H1 (cell line): Measurements from ENCODE around the gene NR2F1-AS1. TPM values are rescaled to one million over a fixed set of nuclear protein-coding genes. Genes with fewer than 3 reads are reported as not detected.

ENCODE experiments used
- CTCF ChIA-PET: fragments of 300-600 bp; sonication (Branson Sonifier 250); formaldehyde crosslinking; loops from one replicate; lab custom pipeline; 2021; ENCODE audit not compliant: partially characterized antibody; lab: Charles Lee
- POLR2A ChIA-PET: fragments of 300-600 bp; sonication (Branson Sonifier 250); formaldehyde crosslinking; loops from one replicate; lab custom pipeline; 2021; ENCODE audit warnings: inconsistent platforms; ENCODE audit not compliant: partially characterized antibody; lab: Charles Lee
- DNase-seq, 2 experiments: peaks; one replicate each; pipeline versions ENCODE4 v3.0.0 to v3.0.0-alpha.2; 2010 to 2022; ENCODE audit warnings: low spot score in 2 of 2, low read depth in 1 of 2, mixed read lengths in 1 of 2
- FAIRE-seq: peaks from 2 replicates; lab custom pipeline; 2011; peaks lifted over from hg19 to GRCh38; lab: Jason Lieb, UNC
- H2AFZ ChIP-seq: 2 replicates; pipeline ENCODE4 v1.8.1; 2012; ENCODE audit warnings: low read length, inconsistent platforms
- H2AK5ac ChIP-seq: 2 replicates; pipeline ENCODE4 v1.6.1; 2013; ENCODE audit warnings: low read depth, low read length
- H2BK120ac ChIP-seq: replicated peaks from 2 replicates; pipeline ENCODE3; 2013; ENCODE audit warnings: low read depth, low read length, inconsistent platforms
- H2BK12ac ChIP-seq: 2 replicates; pipeline ENCODE4 v1.6.1; 2013; ENCODE audit warnings: low read depth, low read length
- H2BK15ac ChIP-seq: 2 replicates; pipeline ENCODE4 v1.6.1; 2013; ENCODE audit warnings: low read length
- H2BK20ac ChIP-seq: 2 replicates; pipeline ENCODE4 v1.6.1; 2013; ENCODE audit warnings: low read length
- H2BK5ac ChIP-seq: 2 replicates; pipeline ENCODE4 v1.6.1; 2013; ENCODE audit warnings: low read depth, low read length
- H3K14ac ChIP-seq: 2 replicates; pipeline ENCODE4 v1.6.1; 2013; ENCODE audit warnings: inconsistent platforms; ENCODE audit not compliant: insufficient read length
- H3K18ac ChIP-seq: 2 replicates; pipeline ENCODE4 v1.6.1; 2013; ENCODE audit warnings: low read length; ENCODE audit errors: extremely low read depth
- H3K23ac ChIP-seq: 2 replicates; pipeline ENCODE4 v1.6.1; 2013; ENCODE audit warnings: inconsistent platforms; ENCODE audit not compliant: insufficient read length
- H3K23me2 ChIP-seq: 2 replicates; pipeline ENCODE4 v1.6.1; 2013; ENCODE audit warnings: low read depth, low read length
- H3K27ac ChIP-seq: 2 replicates; pipeline ENCODE4 v1.6.1; 2011; ENCODE audit warnings: low read depth, low read length, inconsistent platforms
- H3K27me3 ChIP-seq, 4 experiments: replicated peaks in 1 of 4; 1 replicate in 1 of 4; 2 replicates in 3 of 4; pipeline versions ENCODE4 v1.6.1 to v1.8.1; 2011 to 2013; ENCODE audit warnings: low read length in 3 of 4, mild to moderate bottlenecking in 3 of 4, inconsistent platforms in 2 of 4, mixed read lengths in 2 of 4, moderate library complexity in 1 of 4; ENCODE audit not compliant: control insufficient read depth in 3 of 4, insufficient read depth in 3 of 4; ENCODE audit errors: extremely low read depth in 1 of 4
- H3K36me3 ChIP-seq, 4 experiments: 2 replicates each; pipeline versions ENCODE4 v1.6.1 to v1.8.1; 2011 to 2013; ENCODE audit warnings: mild to moderate bottlenecking in 4 of 4, low read length in 3 of 4, moderate library complexity in 2 of 4, control low read depth in 1 of 4, inconsistent platforms in 1 of 4; ENCODE audit not compliant: insufficient read depth in 4 of 4, control insufficient read depth in 2 of 4
- H3K4ac ChIP-seq: replicated peaks from 2 replicates; pipeline ENCODE3; 2013; ENCODE audit warnings: low read length, low read depth, mixed read lengths, inconsistent platforms; ENCODE audit not compliant: insufficient read length
- H3K4me1 ChIP-seq, 4 experiments: replicated peaks in 1 of 4; 1 replicate in 1 of 4; 2 replicates in 3 of 4; pipeline versions ENCODE4 v1.6.1 to v1.8.1; 2011 to 2013; ENCODE audit warnings: low read length in 3 of 4, inconsistent platforms in 2 of 4, mixed read lengths in 1 of 4; ENCODE audit not compliant: insufficient read depth in 4 of 4, control insufficient read depth in 3 of 4
- H3K4me2 ChIP-seq, 2 experiments: 2 replicates each; pipeline versions ENCODE4 v1.6.1 to v1.8.1; 2011 to 2013; ENCODE audit warnings: low read depth in 2 of 2, low read length in 2 of 2, control low read depth in 1 of 2, inconsistent platforms in 1 of 2, mild to moderate bottlenecking in 1 of 2; ENCODE audit not compliant: insufficient read depth in 1 of 2
- H3K4me3 ChIP-seq, 4 experiments: fragments of 200-600, 300-600 bp in 1 of 4; sonication (generic), shearing (Covaris generic), sonication (Bioruptor Twin) in 1 of 4; 2 replicates each; pipeline versions ENCODE4 v1.5.1 to v1.8.1; 2011 to 2016; ENCODE audit warnings: low read length in 4 of 4, low read depth in 3 of 4, control low read depth in 2 of 4, inconsistent platforms in 2 of 4, mild to moderate bottlenecking in 2 of 4, mixed read lengths in 1 of 4, moderate library complexity in 1 of 4; ENCODE audit not compliant: insufficient read depth in 2 of 4; ENCODE audit errors: extremely low read depth in 1 of 4
- H3K56ac ChIP-seq: replicated peaks from 2 replicates; pipeline ENCODE3; 2013; ENCODE audit warnings: low read depth, mild to moderate bottlenecking, mixed read lengths, low read length, inconsistent platforms; ENCODE audit not compliant: insufficient read length
- H3K79me1 ChIP-seq: 2 replicates; pipeline ENCODE4 v1.6.1; 2013; ENCODE audit warnings: low read depth, low read length, control low read depth
- H3K79me2 ChIP-seq, 2 experiments: 2 replicates each; pipeline versions ENCODE4 v1.6.1 to v1.8.1; 2012 to 2013; ENCODE audit warnings: low read length in 2 of 2, mild to moderate bottlenecking in 2 of 2, inconsistent platforms in 1 of 2; ENCODE audit not compliant: insufficient read depth in 2 of 2, control insufficient read depth in 1 of 2
- H3K9ac ChIP-seq, 4 experiments: replicated peaks in 1 of 4; 1 replicate in 1 of 4; 2 replicates in 3 of 4; pipeline versions ENCODE4 v1.6.1 to v1.8.1; 2011 to 2013; ENCODE audit warnings: low read depth in 3 of 4, low read length in 3 of 4, control low read depth in 2 of 4, mild to moderate bottlenecking in 2 of 4, moderate library complexity in 2 of 4, inconsistent platforms in 1 of 4; ENCODE audit errors: extremely low read depth in 1 of 4
- H3K9me3 ChIP-seq, 2 experiments: 2 replicates each; pipeline versions ENCODE4 v1.6.1 to v1.8.1; 2012 to 2013; ENCODE audit warnings: mild to moderate bottlenecking in 2 of 2, moderate library complexity in 2 of 2, control low read depth in 1 of 2, inconsistent platforms in 1 of 2, low read depth in 1 of 2, low read length in 1 of 2, mixed read lengths in 1 of 2; ENCODE audit not compliant: insufficient read depth in 2 of 2
- H4K20me1 ChIP-seq, 2 experiments: replicated peaks in 1 of 2; 2 replicates each; pipeline versions ENCODE3 to v1.8.1; 2011 to 2013; ENCODE audit warnings: inconsistent platforms in 2 of 2, low read length in 2 of 2, mild to moderate bottlenecking in 1 of 2; ENCODE audit not compliant: insufficient read depth in 2 of 2, control insufficient read depth in 1 of 2
- H4K5ac ChIP-seq: 2 replicates; pipeline ENCODE4 v1.6.1; 2013; ENCODE audit warnings: low read length, low read depth, mixed read lengths, inconsistent platforms; ENCODE audit not compliant: insufficient read length
- H4K8ac ChIP-seq: 2 replicates; pipeline ENCODE4 v1.8.0; 2013; ENCODE audit warnings: mild to moderate bottlenecking, moderate library complexity, low read length, inconsistent platforms; ENCODE audit not compliant: insufficient read depth; ENCODE audit errors: extremely low read depth
- H4K91ac ChIP-seq: replicated peaks from 2 replicates; pipeline ENCODE3; 2013; ENCODE audit warnings: low read length, mixed read lengths, inconsistent platforms; ENCODE audit not compliant: insufficient read length
- BCL11A ChIP-seq, 2 experiments: IDR thresholded peaks; one replicate each; pipeline ENCODE4 v1.6.1; 2011; ENCODE audit warnings: low read depth in 2 of 2, low read length in 2 of 2, mild to moderate bottlenecking in 2 of 2
- CEBPB ChIP-seq: IDR thresholded peaks from 2 replicates; pipeline ENCODE4 v1.6.1; 2012; ENCODE audit warnings: low read depth, low read length
- CHD2 ChIP-seq: IDR thresholded peaks from 2 replicates; pipeline ENCODE4 v1.6.1; 2012; ENCODE audit warnings: low read length, improper control_type of control experiment
- FOSL1 ChIP-seq: IDR thresholded peaks from 2 replicates; pipeline ENCODE4 v1.6.1; 2011; ENCODE audit warnings: mild to moderate bottlenecking, low read depth, low read length, moderate library complexity; ENCODE audit not compliant: insufficient read depth
- HDAC2 ChIP-seq, 2 experiments: fragments of 300-600 bp in 1 of 2; sonication (generic) in 1 of 2; IDR thresholded peaks; 2 replicates each; pipeline ENCODE4 v1.6.1; 2011 to 2012; ENCODE audit warnings: low read depth in 2 of 2, low read length in 2 of 2, mild to moderate bottlenecking in 2 of 2, moderate library complexity in 2 of 2, borderline replicate concordance in 1 of 2, inconsistent platforms in 1 of 2
- HDAC6 ChIP-seq: IDR thresholded peaks from one replicate; pipeline ENCODE4 v1.7.1; 2012; ENCODE audit warnings: low read depth, mild to moderate bottlenecking, inconsistent platforms, low read length, moderate library complexity
- MAX ChIP-seq: IDR thresholded peaks from 2 replicates; pipeline ENCODE4 v1.6.1; 2012; ENCODE audit warnings: inconsistent platforms
- RAD21 ChIP-seq, 2 experiments: IDR thresholded peaks in 1 of 2; conservative IDR thresholded peaks in 1 of 2; 2 replicates each; pipeline ENCODE4 v1.6.1; 2011; ENCODE audit warnings: low read depth in 2 of 2, low read length in 2 of 2, improper control_type of control experiment in 1 of 2, inconsistent platforms in 1 of 2, mild to moderate bottlenecking in 1 of 2, moderate library complexity in 1 of 2
- SIX5 ChIP-seq: IDR thresholded peaks from 2 replicates; pipeline ENCODE4 v1.6.1; 2011; ENCODE audit warnings: mild to moderate bottlenecking, low read depth, low read length
- SRF ChIP-seq: IDR thresholded peaks from 2 replicates; pipeline ENCODE4 v1.6.1; 2011; ENCODE audit warnings: mild to moderate bottlenecking, low read depth, low read length, moderate library complexity
- TBP ChIP-seq: IDR thresholded peaks from 2 replicates; pipeline ENCODE4 v1.6.1; 2011; ENCODE audit warnings: low read depth, low read length, improper control_type of control experiment
- WGBS, 2 experiments: shearing (Covaris generic) in 1 of 2; methylation state at CpG; one replicate each; pipeline versions ENCODE4 v1.1.6 to v1.1.7; 2013 to 2015; ENCODE audit warnings: low lambda C conversion rate in 2 of 2, mixed read lengths in 2 of 2, inconsistent platforms in 1 of 2, low coverage in 1 of 2, missing lambda C conversion rate in 1 of 2; ENCODE audit not compliant: insufficient replicate concordance in 2 of 2, insufficient coverage in 1 of 2, insufficient read length in 1 of 2; ENCODE audit errors: extremely low coverage in 1 of 2, missing lambda C conversion rate in 1 of 2; 5-methylcytosine and 5-hydroxymethylcytosine counted together
- polyA plus RNA-seq, 7 experiments: library from polyadenylated mRNA; depleted of rRNA in 3 of 7; stranded (reverse) in 5 of 7; unstranded in 2 of 7; fragments of >200 nt in 5 of 7; fragments of 200-250 nt in 2 of 7; gene quantifications; 1 replicate in 5 of 7; 2 replicates in 1 of 7; 4 replicates in 1 of 7; pipeline versions ENCODE4 v1.2.1 to v1.2.3, GENCODE V29; 2011 to 2013; ENCODE audit warnings: missing spikeins in 2 of 7, mixed read lengths in 2 of 7
- total RNA-seq: library from RNA; stranded (reverse); fragmentation: NEBNext Ultra II Directional; extraction: Animal tissue kit (Norgen Biotek cat#: 25700); gene quantifications from 2 replicates; pipeline ENCODE4 v1.2.1, GENCODE V29; 2021

Gene NR2F1-AS1
- total and polyA plus RNA-seq, 2 of the 8 experiments (the other 6 are each of a cell fraction or from before 2014, with no cell fraction given), result 1.6 to 5.6 TPM

- Histone ChIP-seq H2AFZ (no peak overlapping the region), H4K8ac (no peak overlapping the region), H3K27me3 (no peaks in the 10 kb centered on the region), H3K36me3 (no peaks in the 10 kb centered on the region), H3K23me2 (no peaks in the 10 kb centered on the region; the same call in 1 of the 2 replicates), H2BK20ac (no peak overlapping the region), H2BK120ac (no peak overlapping the region), H3K79me2 (no peaks in the 10 kb centered on the region), H3K14ac (no peak overlapping the region), H4K5ac (no peak overlapping the region), H2BK5ac (no peak overlapping the region), H3K4me1 (peaks cover 0 to 7% (median 5%) of the 10 kb centered on the region in 4 experiments; a peak in 3 of 7 replicates), H2BK12ac (no peak overlapping the region), H4K91ac (no peak overlapping the region), H3K23ac (no peak overlapping the region), H3K18ac (no peak overlapping the region), H3K9ac (no peak overlapping the region), H3K4me2 (no peak overlapping the region), H2BK15ac (no peak overlapping the region), H3K79me1 (no peaks in the 10 kb centered on the region), H3K9me3 (no peaks in the 10 kb centered on the region), H3K4me3 (no peak overlapping the region), H3K56ac (no peak overlapping the region), H3K27ac (no peak overlapping the region), H4K20me1 (no peaks in the 10 kb centered on the region), H3K4ac (no peak overlapping the region), H2AK5ac (no peak overlapping the region)
- ChIA-PET POLR2A (no interaction called here), CTCF (no interaction called here)
- TF ChIP-seq SIX5 (no peak), FOSL1 (no peak), HDAC6 (no peak), RAD21 (IDR thresholded peaks at IDR 0.05 in 1 of 2, conservative IDR thresholded peaks at IDR 0.05 in 1 of 2; ENCODE audit: low read depth in 2 of 2, low read length in 2 of 2) (no peak), CHD2 (no peak), MAX (no peak), SRF (no peak), TBP (no peak), HDAC2 (IDR thresholded peaks at IDR 0.05; ENCODE audit: borderline replicate concordance in 1 of 2, low read depth in 2 of 2, low read length in 2 of 2) (no peak), BCL11A (IDR thresholded peaks at IDR 0.05; ENCODE audit: low read depth in 2 of 2, low read length in 2 of 2) (no peak), CEBPB (no peak)
- WGBS, 2 experiments, result 85% methylated on average over 5 of the region's 5 CpGs; no CpG with 5 or more reads in 1 of the 2 experiments
- no peak for DNase-seq
- no peak for FAIRE-seq
Measured at GRCh38 chr5:93406971-93407401, 174.0 kb downstream of the NR2F1-AS1 start.
